Epithelial cell of umbilical artery (primary cell): ENCODE data around the gene RPL22. TPM values are rescaled to one million over a fixed set of nuclear protein-coding genes. Genes with fewer than 3 reads are reported as not detected.

Experiments
- total RNA-seq: library from RNA; depleted of rRNA; stranded (reverse); fragments of >200 nt; gene quantifications from 2 replicates; pipeline ENCODE4 v1.2.3, GENCODE V29; 2014

RPL22 gene
- 106 and 166 TPM in 2 replicates for total RNA-seq

GRCh38 chr1:6199298-6200187 lies at the start of gene RPL22:
Gene RPL22 (minus strand): TSS chr1:6199595. CDS start chr1:6199573, 22 bp downstream.

GRCh38 chr1:6243993-6244392 lies 44.6 kb upstream of the RPL22 start, which contains the start of gene HES3:
Gene HES3 (plus strand): TSS chr1:6244179. CDS start chr1:6244366, 187 bp downstream.

GRCh38 chr1:6205849-6206519 lies 6.6 kb upstream of the RPL22 start, which contains the start of gene RNF207:
Gene RNF207 (plus strand): TSS chr1:6206119. CDS start chr1:6206536, 417 bp downstream.

GRCh38 chr1:6180268-6180706 lies 19.1 kb downstream of the RPL22 start, which contains the start of gene CHD5:
Gene CHD5 (minus strand): TSS chr1:6180321. CDS start chr1:6180023, 298 bp downstream.

Other genes with a start within 250 kb of the RPL22 start
- gene NPHP4, start 207.2 kb downstream of the RPL22 start, total RNA-seq, result 4.3 and 4.5 TPM in 2 replicates
- 2.4 and 2.9 TPM in 2 replicates for gene KCNAB2, start 153.7 kb downstream of the RPL22 start, total RNA-seq
- gene CHD5, start 19.3 kb downstream of the RPL22 start, total RNA-seq, result under 0.01 TPM in 1 of 2 replicates, not detected in the other
- gene RNF207, start 6.5 kb upstream of the RPL22 start, total RNA-seq, result 5.2 and 9.4 TPM in 2 replicates
- gene ICMT, start 36.4 kb upstream of the RPL22 start, total RNA-seq, result 72.1 and 81.8 TPM in 2 replicates
- not detected in 2 replicates for gene HES3, start 44.6 kb upstream of the RPL22 start, total RNA-seq
- 1.4 and 1.9 TPM in 2 replicates for gene GPR153, start 61.5 kb upstream of the RPL22 start, total RNA-seq
- gene ACOT7, start 194.2 kb upstream of the RPL22 start, total RNA-seq, result 48.2 and 52.6 TPM in 2 replicates
- 10.0 and 59.4 TPM in 2 replicates for gene HES2, start 220.3 kb upstream of the RPL22 start, total RNA-seq
- 0.30 and 1.3 TPM in 2 replicates for gene ESPN, start 225.2 kb upstream of the RPL22 start, total RNA-seq